ENCODE results near the gene SPTBN5. TPM values are rescaled to one million over a fixed set of nuclear protein-coding genes. Genes with fewer than 3 reads are reported as not detected.

SPTBN5 gene
- total RNA-seq, 1 experiment from 2014 or later: 0.96 TPM

DNA sequence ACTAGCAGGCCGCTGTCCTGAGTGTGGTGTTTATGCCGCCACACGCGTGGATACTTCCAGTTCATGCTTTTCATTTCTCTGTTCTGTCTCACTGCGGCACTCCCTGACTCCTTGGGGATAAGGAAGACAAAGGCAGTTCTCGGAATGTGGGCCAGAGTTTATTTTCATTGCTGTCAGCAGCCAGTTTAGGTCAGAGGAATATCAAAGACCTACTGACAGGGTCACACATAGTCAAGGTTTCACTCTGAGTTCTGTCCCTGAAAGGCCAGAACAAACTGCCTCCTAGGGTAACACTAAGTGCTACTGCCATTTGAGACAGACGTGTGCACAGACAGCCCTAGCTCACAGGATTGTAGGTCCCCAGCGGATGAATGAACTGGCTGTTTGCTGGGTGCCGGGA, 27.3 kb upstream of the SPTBN5 start:
- Histone ChIP-seq H3K27ac (ENCODE audit: low read depth, low read length) (no peak overlapping the region), H2AFZ (ENCODE audit: low read depth, low read length, poor library complexity, severe bottlenecking) (no peak overlapping the region), H3K4me3 (replicated peaks in 1 of 2; ENCODE audit: low read depth in 1 of 2, low read length in 2 of 2) (no peak overlapping the region), H3K36me3 (ENCODE audit: control insufficient read depth in 1 of 2, insufficient read depth in 2 of 2, low read length in 2 of 2) (peaks cover 2 to 35% of the 10 kb centered on the region in 2 experiments; a peak in 1 of 4 replicates), H3K9me2 (ENCODE audit: insufficient read depth) (no peaks in the 10 kb centered on the region), H3K9ac (ENCODE audit: low read length) (no peak overlapping the region), H3K9me3 (ENCODE audit: control insufficient read depth in 1 of 2, insufficient read depth in 1 of 2, low read depth in 1 of 2, low read length in 2 of 2) (no peaks in the 10 kb centered on the region), H3K4me1 (ENCODE audit: control insufficient read depth in 1 of 2, insufficient read depth in 2 of 2, low read length in 2 of 2) (peaks cover 11 to 26% of the 10 kb centered on the region in 2 experiments), H3K79me2 (ENCODE audit: insufficient read depth, low read length) (peaks cover 13% of the 10 kb centered on the region; the same call in 1 of the 2 replicates), H3K4me2 (ENCODE audit: low read length) (no peak overlapping the region), H4K20me1 (ENCODE audit: insufficient read depth) (no peaks in the 10 kb centered on the region), H3K27me3 (ENCODE audit: insufficient read depth, low read length) (no peaks in the 10 kb centered on the region)
- RAD21 ChIA-PET (ENCODE audit: low non-redundant PET in 1 of 2, low total read pairs in 2 of 2, uncharacterized antibody in 2 of 2, unreplicated experiment in 2 of 2): no interaction called here
- CTCF ChIA-PET: no interaction called here
- POLR2A ChIA-PET: no interaction called here
- DNase-seq (ENCODE audit: low read depth, low spot score) (no peak), ATAC-seq (no peak)
- no TSS peak for BruUV-seq (replicated peaks)
- intact Hi-C loops (cut with micrococcal nuclease): no loop called here
- TF ChIP-seq, protein P1, sequence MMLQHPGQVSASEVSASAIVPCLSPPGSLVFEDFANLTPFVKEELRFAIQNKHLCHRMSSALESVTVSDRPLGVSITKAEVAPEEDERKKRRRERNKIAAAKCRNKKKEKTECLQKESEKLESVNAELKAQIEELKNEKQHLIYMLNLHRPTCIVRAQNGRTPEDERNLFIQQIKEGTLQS (IDR thresholded peaks at IDR 0.05): no peak
- TF ChIP-seq, protein P2, sequence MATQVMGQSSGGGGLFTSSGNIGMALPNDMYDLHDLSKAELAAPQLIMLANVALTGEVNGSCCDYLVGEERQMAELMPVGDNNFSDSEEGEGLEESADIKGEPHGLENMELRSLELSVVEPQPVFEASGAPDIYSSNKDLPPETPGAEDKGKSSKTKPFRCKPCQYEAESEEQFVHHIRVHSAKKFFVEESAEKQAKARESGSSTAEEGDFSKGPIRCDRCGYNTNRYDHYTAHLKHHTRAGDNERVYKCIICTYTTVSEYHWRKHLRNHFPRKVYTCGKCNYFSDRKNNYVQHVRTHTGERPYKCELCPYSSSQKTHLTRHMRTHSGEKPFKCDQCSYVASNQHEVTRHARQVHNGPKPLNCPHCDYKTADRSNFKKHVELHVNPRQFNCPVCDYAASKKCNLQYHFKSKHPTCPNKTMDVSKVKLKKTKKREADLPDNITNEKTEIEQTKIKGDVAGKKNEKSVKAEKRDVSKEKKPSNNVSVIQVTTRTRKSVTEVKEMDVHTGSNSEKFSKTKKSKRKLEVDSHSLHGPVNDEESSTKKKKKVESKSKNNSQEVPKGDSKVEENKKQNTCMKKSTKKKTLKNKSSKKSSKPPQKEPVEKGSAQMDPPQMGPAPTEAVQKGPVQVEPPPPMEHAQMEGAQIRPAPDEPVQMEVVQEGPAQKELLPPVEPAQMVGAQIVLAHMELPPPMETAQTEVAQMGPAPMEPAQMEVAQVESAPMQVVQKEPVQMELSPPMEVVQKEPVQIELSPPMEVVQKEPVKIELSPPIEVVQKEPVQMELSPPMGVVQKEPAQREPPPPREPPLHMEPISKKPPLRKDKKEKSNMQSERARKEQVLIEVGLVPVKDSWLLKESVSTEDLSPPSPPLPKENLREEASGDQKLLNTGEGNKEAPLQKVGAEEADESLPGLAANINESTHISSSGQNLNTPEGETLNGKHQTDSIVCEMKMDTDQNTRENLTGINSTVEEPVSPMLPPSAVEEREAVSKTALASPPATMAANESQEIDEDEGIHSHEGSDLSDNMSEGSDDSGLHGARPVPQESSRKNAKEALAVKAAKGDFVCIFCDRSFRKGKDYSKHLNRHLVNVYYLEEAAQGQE (IDR thresholded peaks at IDR 0.05; ENCODE audit: low read depth): no peak
- TF ChIP-seq POLR2A (IDR thresholded peaks at IDR 0.05; ENCODE audit: borderline replicate concordance, extremely low read depth, insufficient read depth, insufficient read length) (no peak), CBX3 (IDR thresholded peaks at IDR 0.05; ENCODE audit: low read depth) (no peak), ELF1 (IDR thresholded peaks at IDR 0.05; ENCODE audit: borderline replicate concordance, low read depth) (no peak), FOSL1 (IDR thresholded peaks at IDR 0.05; ENCODE audit: low read depth) (no peak)
- TF ChIP-seq, protein P3, sequence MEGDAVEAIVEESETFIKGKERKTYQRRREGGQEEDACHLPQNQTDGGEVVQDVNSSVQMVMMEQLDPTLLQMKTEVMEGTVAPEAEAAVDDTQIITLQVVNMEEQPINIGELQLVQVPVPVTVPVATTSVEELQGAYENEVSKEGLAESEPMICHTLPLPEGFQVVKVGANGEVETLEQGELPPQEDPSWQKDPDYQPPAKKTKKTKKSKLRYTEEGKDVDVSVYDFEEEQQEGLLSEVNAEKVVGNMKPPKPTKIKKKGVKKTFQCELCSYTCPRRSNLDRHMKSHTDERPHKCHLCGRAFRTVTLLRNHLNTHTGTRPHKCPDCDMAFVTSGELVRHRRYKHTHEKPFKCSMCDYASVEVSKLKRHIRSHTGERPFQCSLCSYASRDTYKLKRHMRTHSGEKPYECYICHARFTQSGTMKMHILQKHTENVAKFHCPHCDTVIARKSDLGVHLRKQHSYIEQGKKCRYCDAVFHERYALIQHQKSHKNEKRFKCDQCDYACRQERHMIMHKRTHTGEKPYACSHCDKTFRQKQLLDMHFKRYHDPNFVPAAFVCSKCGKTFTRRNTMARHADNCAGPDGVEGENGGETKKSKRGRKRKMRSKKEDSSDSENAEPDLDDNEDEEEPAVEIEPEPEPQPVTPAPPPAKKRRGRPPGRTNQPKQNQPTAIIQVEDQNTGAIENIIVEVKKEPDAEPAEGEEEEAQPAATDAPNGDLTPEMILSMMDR (IDR thresholded peaks at IDR 0.05 in 2 of 3, conservative IDR thresholded peaks at IDR 0.05 in 1 of 3; ENCODE audit: borderline replicate concordance in 1 of 3, insufficient read depth in 1 of 3, low read depth in 2 of 3, low read length in 2 of 3): no peak

Data from HCT116 (cell line).